ENCODE measurements around the gene HIVEP3.

HIVEP3 gene

GRCh38 chr1:41666981-41667631 lies 251.6 kb downstream of the HIVEP3 start:
- Histone ChIP-seq H3K27ac (ENCODE audit: low read depth, low read length) (no peak overlapping the region), H3K36me3 (ENCODE audit: control insufficient read depth in 1 of 2, insufficient read depth in 2 of 2, low read length in 2 of 2) (no peaks in the 10 kb centered on the region), H3K27me3 (ENCODE audit: control insufficient read depth in 1 of 2, insufficient read depth in 2 of 2, low read length in 2 of 2) (peaks cover 0 to 3% of the 10 kb centered on the region in 2 donors), H3K9ac (ENCODE audit: low read depth in 1 of 2, low read length in 2 of 2) (no peak overlapping the region), H3K9me3 (ENCODE audit: control insufficient read depth in 1 of 2, low read length in 2 of 2) (no peaks in the 10 kb centered on the region), H3K4me3 (ENCODE audit: low read depth in 1 of 2, low read length in 2 of 2) (no peak overlapping the region), H3K4me1 (ENCODE audit: control insufficient read depth in 1 of 2, insufficient read depth in 2 of 2, low read length in 2 of 2) (peaks cover 0 to 11% of the 10 kb centered on the region in 2 donors)

DNA sequence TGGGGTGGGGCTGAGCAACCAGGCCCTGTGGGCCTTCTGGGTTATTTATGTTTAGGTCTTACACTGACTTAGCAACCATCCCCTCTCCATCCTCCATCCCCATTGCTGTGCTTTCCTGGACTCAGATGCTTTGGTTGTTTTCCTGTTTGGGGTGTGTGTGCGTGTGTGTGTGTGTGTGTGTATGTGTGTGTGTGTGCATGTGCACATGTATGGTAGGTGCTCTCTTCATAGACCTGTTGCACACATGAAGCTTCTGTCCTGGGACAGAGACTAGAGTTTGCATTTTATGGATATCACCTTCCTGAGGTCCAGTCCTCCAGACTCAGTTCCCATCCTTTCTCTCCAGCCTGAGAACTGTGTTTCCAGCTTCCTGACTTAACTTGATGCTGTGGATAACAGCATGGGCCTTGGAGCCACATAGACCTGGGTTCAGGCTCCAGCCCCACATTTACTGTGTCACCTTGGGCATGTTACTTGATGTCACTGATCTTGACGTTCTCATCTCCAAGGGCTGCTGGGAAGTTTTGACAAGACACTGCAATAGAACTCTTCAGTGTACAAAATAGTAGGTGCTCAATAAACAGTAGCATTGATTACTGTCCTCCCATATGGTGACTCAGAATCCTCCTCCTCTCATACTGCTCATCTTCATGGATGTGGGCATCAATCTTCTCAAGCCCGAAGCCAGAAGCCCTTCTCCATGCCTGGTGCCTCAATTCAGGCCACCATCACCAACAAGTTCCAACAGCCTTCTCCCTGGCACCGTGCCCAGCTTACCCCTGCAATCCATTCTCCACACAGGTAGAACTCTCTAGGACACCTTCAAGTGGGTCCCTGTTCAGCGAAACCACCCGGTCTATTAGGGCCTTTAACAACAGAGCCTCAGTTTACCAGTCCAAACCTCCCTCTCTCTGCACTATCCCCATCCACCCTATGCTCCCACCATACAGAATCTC lies 252.5 kb downstream of the HIVEP3 start:
- Histone ChIP-seq H3K27me3 (ENCODE audit: control insufficient read depth in 1 of 2, insufficient read depth in 2 of 2, low read length in 2 of 2) (peaks cover 0 to 7% of the 10 kb centered on the region in 2 donors), H3K9ac (ENCODE audit: low read depth in 1 of 2, low read length in 2 of 2) (no peak overlapping the region), H3K9me3 (ENCODE audit: control insufficient read depth in 1 of 2, low read length in 2 of 2) (no peaks in the 10 kb centered on the region), H3K27ac (ENCODE audit: low read depth, low read length) (no peak overlapping the region), H3K4me3 (ENCODE audit: low read depth in 1 of 2, low read length in 2 of 2) (no peak overlapping the region), H3K4me1 (ENCODE audit: control insufficient read depth in 1 of 2, insufficient read depth in 2 of 2, low read length in 2 of 2) (peaks cover 6 to 11% of the 10 kb centered on the region in 2 donors), H3K36me3 (ENCODE audit: control insufficient read depth in 1 of 2, insufficient read depth in 2 of 2, low read length in 2 of 2) (no peaks in the 10 kb centered on the region)

GRCh38 chr1:41664861-41665640 lies 253.7 kb downstream of the HIVEP3 start:
- Histone ChIP-seq H3K36me3 (ENCODE audit: control insufficient read depth in 1 of 2, insufficient read depth in 2 of 2, low read length in 2 of 2) (no peaks in the 10 kb centered on the region), H3K27ac (ENCODE audit: low read depth, low read length) (no peak overlapping the region), H3K4me3 (ENCODE audit: low read depth in 1 of 2, low read length in 2 of 2) (no peak overlapping the region), H3K27me3 (ENCODE audit: control insufficient read depth in 1 of 2, insufficient read depth in 2 of 2, low read length in 2 of 2) (peaks cover 5 to 7% of the 10 kb centered on the region in 2 donors), H3K9me3 (ENCODE audit: control insufficient read depth in 1 of 2, low read length in 2 of 2) (no peaks in the 10 kb centered on the region), H3K9ac (ENCODE audit: low read depth in 1 of 2, low read length in 2 of 2) (no peak overlapping the region), H3K4me1 (ENCODE audit: control insufficient read depth in 1 of 2, insufficient read depth in 2 of 2, low read length in 2 of 2) (peaks cover 8 to 11% of the 10 kb centered on the region in 2 donors)

DNA sequence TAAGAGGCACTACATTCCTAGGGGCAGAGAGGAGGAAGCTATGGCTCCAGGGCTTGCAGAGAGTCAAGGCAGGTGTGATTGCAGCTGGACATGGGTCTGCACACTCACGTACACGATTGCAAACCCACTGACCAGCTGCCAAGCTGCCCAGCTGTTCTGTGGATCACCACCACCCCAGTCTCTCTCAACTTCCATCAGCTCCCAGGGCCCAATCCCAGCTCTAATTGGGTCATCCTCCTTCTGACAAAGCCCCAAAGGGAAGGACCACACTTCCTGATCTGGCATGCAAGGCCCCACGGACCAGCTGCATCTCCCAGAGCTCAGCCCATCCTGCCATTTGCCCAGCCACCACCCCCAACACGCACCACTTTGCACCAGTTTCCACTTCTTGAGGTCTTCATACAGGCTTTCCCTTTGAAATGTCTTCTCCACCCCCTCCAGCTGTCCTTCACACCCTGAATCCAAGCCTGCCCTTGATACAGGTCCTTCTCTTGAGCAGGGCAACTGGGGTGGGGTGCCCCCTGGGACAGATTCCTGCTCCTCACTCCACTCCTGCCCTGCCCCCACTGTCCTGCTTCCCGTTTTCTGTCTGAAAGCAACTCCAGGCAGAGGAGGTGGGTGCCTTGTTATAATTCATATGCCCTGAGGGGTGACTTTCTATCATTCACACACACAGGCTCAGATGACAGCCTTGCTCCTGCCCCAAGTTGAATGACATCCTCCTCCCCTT lies 254.9 kb downstream of the HIVEP3 start:
- Histone ChIP-seq H3K9ac (ENCODE audit: low read depth in 1 of 2, low read length in 2 of 2) (no peak overlapping the region), H3K36me3 (ENCODE audit: control insufficient read depth in 1 of 2, insufficient read depth in 2 of 2, low read length in 2 of 2) (no peaks in the 10 kb centered on the region), H3K9me3 (ENCODE audit: control insufficient read depth in 1 of 2, low read length in 2 of 2) (no peaks in the 10 kb centered on the region), H3K27me3 (ENCODE audit: control insufficient read depth in 1 of 2, insufficient read depth in 2 of 2, low read length in 2 of 2) (peaks cover 11 to 15% of the 10 kb centered on the region in 2 donors), H3K27ac (ENCODE audit: low read depth, low read length) (no peak overlapping the region), H3K4me1 (ENCODE audit: control insufficient read depth in 1 of 2, insufficient read depth in 2 of 2, low read length in 2 of 2) (peaks cover 8 to 11% of the 10 kb centered on the region in 2 donors), H3K4me3 (ENCODE audit: low read depth in 1 of 2, low read length in 2 of 2) (no peak overlapping the region)

DNA sequence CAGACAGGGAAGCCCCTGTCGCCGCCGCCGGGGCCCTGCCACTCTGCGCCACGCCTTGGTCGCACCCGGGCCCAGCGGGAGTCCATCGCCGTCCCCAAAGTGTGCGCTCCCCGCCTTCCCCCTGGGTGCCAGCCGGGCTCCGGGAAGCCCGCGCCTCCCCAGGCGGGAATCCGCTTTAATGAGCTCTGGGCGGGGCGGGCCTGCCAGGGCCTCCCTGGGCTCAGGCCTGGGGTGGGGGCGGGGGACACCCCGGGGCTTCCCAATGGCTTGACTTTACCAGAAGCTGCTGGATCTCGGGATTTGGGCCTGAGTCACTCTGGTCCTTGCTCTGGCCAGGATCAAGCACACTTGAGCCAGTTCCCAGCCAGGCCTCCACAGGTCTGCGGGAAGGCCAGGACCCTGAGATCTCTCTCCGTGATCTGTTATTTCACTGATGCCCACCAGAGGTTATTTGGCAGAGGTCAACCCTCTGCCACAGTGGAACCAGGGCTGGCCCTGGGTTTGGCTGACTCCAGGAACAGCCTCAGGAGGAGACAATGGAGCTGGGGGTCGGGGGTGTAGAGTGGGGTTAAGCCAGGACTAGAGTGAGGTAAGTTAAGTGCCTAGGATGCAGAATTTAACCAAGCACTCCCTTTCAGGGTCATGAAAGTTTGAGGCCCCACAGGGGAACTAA lies 255.8 kb downstream of the HIVEP3 start:
- H3K27ac ChIP-seq (ENCODE audit: low read depth, low read length), result peak overlapping the region; percentile 54

GRCh38 chr1:41662061-41662764 lies 256.5 kb downstream of the HIVEP3 start:
- Histone ChIP-seq H3K4me1 (ENCODE audit: control insufficient read depth in 1 of 2, insufficient read depth in 2 of 2, low read length in 2 of 2) (peaks cover 7 to 8% of the 10 kb centered on the region in 2 donors), H3K36me3 (ENCODE audit: control insufficient read depth in 1 of 2, insufficient read depth in 2 of 2, low read length in 2 of 2) (no peaks in the 10 kb centered on the region), H3K4me3 (ENCODE audit: low read depth in 1 of 2, low read length in 2 of 2) (peak overlapping the region in 1 of 2 donors; percentile 69), H3K27me3 (ENCODE audit: control insufficient read depth in 1 of 2, insufficient read depth in 2 of 2, low read length in 2 of 2) (peaks cover 11 to 15% of the 10 kb centered on the region in 2 donors), H3K9ac (ENCODE audit: low read depth in 1 of 2, low read length in 2 of 2) (peak overlapping the region; percentile 13 to 47), H3K9me3 (ENCODE audit: control insufficient read depth in 1 of 2, low read length in 2 of 2) (no peaks in the 10 kb centered on the region), H3K27ac (ENCODE audit: low read depth, low read length) (peak overlapping the region; percentile 54)

More for the DNA sequence above, 255.8 kb downstream of the HIVEP3 start:
- Histone ChIP-seq H3K36me3 (ENCODE audit: control insufficient read depth in 1 of 2, insufficient read depth in 2 of 2, low read length in 2 of 2) (no peaks in the 10 kb centered on the region), H3K4me3 (ENCODE audit: low read depth in 1 of 2, low read length in 2 of 2) (peak overlapping the region in 1 of 2 donors; percentile 16), H3K27me3 (ENCODE audit: control insufficient read depth in 1 of 2, insufficient read depth in 2 of 2, low read length in 2 of 2) (peaks cover 11 to 15% of the 10 kb centered on the region in 2 donors), H3K4me1 (ENCODE audit: control insufficient read depth in 1 of 2, insufficient read depth in 2 of 2, low read length in 2 of 2) (peaks cover 8 to 11% of the 10 kb centered on the region in 2 donors), H3K9ac (ENCODE audit: low read depth in 1 of 2, low read length in 2 of 2) (no peak overlapping the region), H3K9me3 (ENCODE audit: control insufficient read depth in 1 of 2, low read length in 2 of 2) (no peaks in the 10 kb centered on the region)

- Histone ChIP-seq H3K9me3 (ENCODE audit: control insufficient read depth in 1 of 2, low read length in 2 of 2) (no peaks in the 10 kb centered on the region), H3K4me3 (ENCODE audit: low read depth in 1 of 2, low read length in 2 of 2) (peak overlapping the region; percentile 44 to 69), H3K27ac (ENCODE audit: low read depth, low read length) (no peak overlapping the region), H3K9ac (ENCODE audit: low read depth in 1 of 2, low read length in 2 of 2) (peak overlapping the region; percentile 13 to 47), H3K27me3 (ENCODE audit: control insufficient read depth in 1 of 2, insufficient read depth in 2 of 2, low read length in 2 of 2) (peaks cover 11 to 15% of the 10 kb centered on the region in 2 donors), H3K36me3 (ENCODE audit: control insufficient read depth in 1 of 2, insufficient read depth in 2 of 2, low read length in 2 of 2) (no peaks in the 10 kb centered on the region), H3K4me1 (ENCODE audit: control insufficient read depth in 1 of 2, insufficient read depth in 2 of 2, low read length in 2 of 2) (peaks cover under 1 to 8% of the 10 kb centered on the region in 2 donors)
Observed at GRCh38 chr1:41661428-41662060, 257.2 kb downstream of the HIVEP3 start.

- Histone ChIP-seq H3K4me3 (ENCODE audit: low read depth in 1 of 2, low read length in 2 of 2) (peak overlapping the region; percentile 44 to 69), H3K27me3 (ENCODE audit: control insufficient read depth in 1 of 2, insufficient read depth in 2 of 2, low read length in 2 of 2) (peaks cover 11 to 15% of the 10 kb centered on the region in 2 donors), H3K4me1 (ENCODE audit: control insufficient read depth in 1 of 2, insufficient read depth in 2 of 2, low read length in 2 of 2) (peaks cover 0 to 8% of the 10 kb centered on the region in 2 donors), H3K36me3 (ENCODE audit: control insufficient read depth in 1 of 2, insufficient read depth in 2 of 2, low read length in 2 of 2) (no peaks in the 10 kb centered on the region), H3K9ac (ENCODE audit: low read depth in 1 of 2, low read length in 2 of 2) (peak overlapping the region; percentile 13 to 47), H3K9me3 (ENCODE audit: control insufficient read depth in 1 of 2, low read length in 2 of 2) (no peaks in the 10 kb centered on the region), H3K27ac (ENCODE audit: low read depth, low read length) (no peak overlapping the region)
Observed at GRCh38 chr1:41660570-41661427, 257.9 kb downstream of the HIVEP3 start.

All from duodenal mucosa (tissue), 2 donors.